NOMO-1 (cell line): ENCODE data around the gene TMEM271.
"Not testable (repeated sequence)": the region's sequence is repeated elsewhere in the genome, so short reads cannot be mapped to it uniquely, and the experiment has no call there.

Source experiments
- DNase-seq, 2 experiments: peaks; one replicate each; lab custom pipeline; 2025; ENCODE audit not compliant: unreplicated experiment in 2 of 2; lab: John Stamatoyannopoulos, UW

Gene TMEM271

GRCh38 chr4:610411-611261, 34.5 kb upstream of the TMEM271 start:
- no peak for DNase-seq

GRCh38 chr4:609400-610050, 33.4 kb upstream of the TMEM271 start:
- no peak for DNase-seq

- DNase-seq = no peak
Observed at GRCh38 chr4:608236-608635, 32.1 kb upstream of the TMEM271 start.

GRCh38 chr4:605702-606425, 29.8 kb upstream of the TMEM271 start:
- DNase-seq = no peak

GRCh38 chr4:604131-604530, 28.0 kb upstream of the TMEM271 start:
- peak in 1 of 2 experiments; percentile 17 for DNase-seq

- DNase-seq = no peak
Observed at GRCh38 chr4:602559-602942, 26.5 kb upstream of the TMEM271 start.

GRCh38 chr4:601612-602558, 25.8 kb upstream of the TMEM271 start:
- no peak for DNase-seq

- DNase-seq = no peak
Observed at GRCh38 chr4:600850-601515, 24.9 kb upstream of the TMEM271 start.

- no peak for DNase-seq
Observed at GRCh38 chr4:600166-600565, 24.1 kb upstream of the TMEM271 start.

- no peak for DNase-seq
Observed at GRCh38 chr4:598925-599324, 22.8 kb upstream of the TMEM271 start.

GRCh38 chr4:592825-593520, 16.9 kb upstream of the TMEM271 start:
- no peak for DNase-seq

- not testable (repeated sequence) for DNase-seq
Observed at GRCh38 chr4:592178-592577, 16.1 kb upstream of the TMEM271 start.

GRCh38 chr4:590313-590841, 14.3 kb upstream of the TMEM271 start:
- DNase-seq = no peak

- DNase-seq = no peak
Observed at GRCh38 chr4:589219-589963, 13.3 kb upstream of the TMEM271 start.

GRCh38 chr4:588351-588849, 12.3 kb upstream of the TMEM271 start:
- no peak for DNase-seq

- DNase-seq = no peak
Observed at GRCh38 chr4:587671-588350, 11.7 kb upstream of the TMEM271 start.

GRCh38 chr4:583820-584219, 7.7 kb upstream of the TMEM271 start:
- no peak for DNase-seq
